ENCODE data around the gene MYL6B. TPM values are rescaled to one million over a fixed set of nuclear protein-coding genes. Genes with fewer than 3 reads are reported as not detected.

Gene MYL6B
- total and polyA plus RNA-seq, 8 donors, result 32.6 to 193 (median 161) TPM

DNA sequence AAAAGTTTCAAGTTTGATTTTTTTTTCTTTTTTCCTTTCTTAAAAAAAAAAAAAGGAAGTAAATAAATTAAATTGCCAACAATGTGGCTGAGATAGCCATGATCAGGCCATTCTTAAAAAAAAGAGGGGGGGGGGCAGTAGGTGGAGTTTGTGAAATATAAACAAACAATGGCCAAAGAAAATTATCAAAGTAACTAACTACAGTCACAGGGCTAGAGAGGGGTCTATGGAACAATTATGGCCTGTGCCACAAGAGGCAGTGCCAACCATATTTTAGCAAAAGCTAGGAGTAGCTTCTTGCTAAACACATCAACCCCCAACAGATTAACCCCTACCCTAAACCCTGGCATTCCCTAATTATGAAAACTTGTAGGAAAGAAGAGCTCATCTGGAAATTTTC, 53.1 kb downstream of the MYL6B start:
- H3K27ac ChIP-seq, result no peak overlapping the region
- H3K4me1 ChIP-seq, result peaks cover 0 to 6% of the 10 kb centered on the region in 2 donors
- no peak for ATAC-seq
- no peaks in the 10 kb centered on the region for H3K27me3 ChIP-seq
- intact Hi-C loops (cut with DNase I), result no loop called here
- no peaks in the 10 kb centered on the region for H3K9me3 ChIP-seq
- TF ChIP-seq, protein P1, sequence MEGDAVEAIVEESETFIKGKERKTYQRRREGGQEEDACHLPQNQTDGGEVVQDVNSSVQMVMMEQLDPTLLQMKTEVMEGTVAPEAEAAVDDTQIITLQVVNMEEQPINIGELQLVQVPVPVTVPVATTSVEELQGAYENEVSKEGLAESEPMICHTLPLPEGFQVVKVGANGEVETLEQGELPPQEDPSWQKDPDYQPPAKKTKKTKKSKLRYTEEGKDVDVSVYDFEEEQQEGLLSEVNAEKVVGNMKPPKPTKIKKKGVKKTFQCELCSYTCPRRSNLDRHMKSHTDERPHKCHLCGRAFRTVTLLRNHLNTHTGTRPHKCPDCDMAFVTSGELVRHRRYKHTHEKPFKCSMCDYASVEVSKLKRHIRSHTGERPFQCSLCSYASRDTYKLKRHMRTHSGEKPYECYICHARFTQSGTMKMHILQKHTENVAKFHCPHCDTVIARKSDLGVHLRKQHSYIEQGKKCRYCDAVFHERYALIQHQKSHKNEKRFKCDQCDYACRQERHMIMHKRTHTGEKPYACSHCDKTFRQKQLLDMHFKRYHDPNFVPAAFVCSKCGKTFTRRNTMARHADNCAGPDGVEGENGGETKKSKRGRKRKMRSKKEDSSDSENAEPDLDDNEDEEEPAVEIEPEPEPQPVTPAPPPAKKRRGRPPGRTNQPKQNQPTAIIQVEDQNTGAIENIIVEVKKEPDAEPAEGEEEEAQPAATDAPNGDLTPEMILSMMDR (IDR thresholded peaks at IDR 0.05), result no peak
- H3K4me3 ChIP-seq, result no peak overlapping the region
- DNase-seq, result no peak
- peaks cover 0 to 65% of the 10 kb centered on the region in 2 donors for H3K36me3 ChIP-seq

DNA sequence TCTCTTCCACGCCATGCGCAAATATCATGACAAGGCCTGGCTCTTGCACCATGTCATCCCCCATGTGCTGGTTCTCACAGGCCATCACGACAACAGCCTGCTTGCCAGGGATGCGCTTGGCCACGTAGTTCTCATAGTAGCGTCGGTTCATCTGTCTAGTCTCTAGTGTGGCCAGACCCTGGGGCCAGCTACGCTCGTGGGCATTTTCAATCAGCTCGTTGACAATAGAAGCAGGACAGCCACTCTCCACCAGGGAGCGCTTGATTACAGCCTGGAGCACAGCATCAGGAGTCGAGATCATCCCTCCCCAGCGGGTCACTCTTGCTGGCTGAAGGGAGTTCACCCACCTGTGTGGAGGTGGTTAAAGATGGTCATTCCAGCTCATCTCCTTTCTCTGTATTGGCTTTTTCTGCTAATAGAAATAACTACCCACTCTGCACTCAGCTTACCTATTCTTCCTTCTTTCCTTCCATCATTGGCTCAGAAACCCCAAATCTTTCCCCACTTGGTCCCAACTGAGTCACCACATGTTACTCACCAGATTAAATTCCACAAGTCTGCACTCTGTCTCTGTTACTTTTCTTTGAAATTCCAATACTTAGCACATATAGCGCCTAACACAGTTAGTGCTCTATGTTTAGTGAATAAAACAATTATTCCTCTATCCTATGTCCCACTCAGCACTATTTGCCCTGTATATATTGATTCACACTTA, 54.2 kb downstream of the MYL6B start:
- H3K27me3 ChIP-seq, result no peaks in the 10 kb centered on the region
- peaks cover 0 to 77% of the 10 kb centered on the region in 2 donors for H3K36me3 ChIP-seq
- intact Hi-C loops (cut with DNase I), result no loop called here
- ATAC-seq (peak; percentile 73), DNase-seq (peak in 1 of 4 donors; percentile 52)
- no peak overlapping the region for H3K4me3 ChIP-seq
- peaks cover 0 to 6% of the 10 kb centered on the region in 2 donors for H3K4me1 ChIP-seq
- TF ChIP-seq, protein P1 (IDR thresholded peaks at IDR 0.05), result peak; percentile 34 to 50
- H3K9me3 ChIP-seq, result no peaks in the 10 kb centered on the region
- H3K27ac ChIP-seq, result peak overlapping the region in 1 of 2 donors; percentile 2

Other genes starting within 250 kb of the MYL6B start
- 10 to 100 TPM; 27.3 to 31.0 TPM for gene PYM1, start 224.7 kb upstream of the MYL6B start, total RNA-seq
- gene PYM1, start 224.7 kb upstream of the MYL6B start, polyA plus RNA-seq (ENCODE audit: insufficient read length in 6 of 6), result 10 to 100 TPM; 31.1 to 36.4 (median 34.1) TPM
- gene DGKA, start 221.4 kb upstream of the MYL6B start, total RNA-seq, result 10 to 100 TPM; 30.6 to 36.7 TPM
- gene DGKA, start 221.4 kb upstream of the MYL6B start, polyA plus RNA-seq (ENCODE audit: insufficient read length in 6 of 6), result 10 to 100 TPM; 34.6 to 47.6 (median 39.1) TPM
- gene PMEL, start 186.5 kb upstream of the MYL6B start, total RNA-seq, result 1 to 10 TPM in 1 of 2 donors, under 1 TPM in 1; 0.99 to 1.8 TPM
- 1 to 10 TPM; 2.2 to 3.8 (median 2.7) TPM for gene PMEL, start 186.5 kb upstream of the MYL6B start, polyA plus RNA-seq (ENCODE audit: insufficient read length in 6 of 6)
- gene CDK2, start 185.8 kb upstream of the MYL6B start, total RNA-seq, result 10 to 100 TPM; 34.1 to 40.3 TPM
- gene CDK2, start 185.8 kb upstream of the MYL6B start, polyA plus RNA-seq (ENCODE audit: insufficient read length in 6 of 6), result 10 to 100 TPM; 74.2 to 89.0 (median 78.8) TPM
- gene RAB5B, start 178.5 kb upstream of the MYL6B start, total RNA-seq, result 100 to 1,000 TPM; 116 to 175 TPM
- 100 to 1,000 TPM; 141 to 156 (median 142) TPM for gene RAB5B, start 178.5 kb upstream of the MYL6B start, polyA plus RNA-seq (ENCODE audit: insufficient read length in 6 of 6)
- gene SUOX, start 155.3 kb upstream of the MYL6B start, total RNA-seq, result 10 to 100 TPM; 26.1 to 26.3 TPM
- gene SUOX, start 155.3 kb upstream of the MYL6B start, polyA plus RNA-seq (ENCODE audit: insufficient read length in 6 of 6), result 10 to 100 TPM; 36.0 to 49.6 (median 42.7) TPM
- gene IKZF4, start 131.5 kb upstream of the MYL6B start, total RNA-seq, result 1 to 10 TPM; 7.5 to 8.5 TPM
- gene IKZF4, start 131.5 kb upstream of the MYL6B start, polyA plus RNA-seq (ENCODE audit: insufficient read length in 6 of 6), result 10 to 100 TPM; 22.2 to 28.3 (median 23.8) TPM
- 10 to 100 TPM; 37.9 to 43.1 TPM for gene RPS26, start 110.7 kb upstream of the MYL6B start, total RNA-seq
- 100 to 1,000 TPM; 106 to 778 (median 131) TPM for gene RPS26, start 110.7 kb upstream of the MYL6B start, polyA plus RNA-seq (ENCODE audit: insufficient read length in 6 of 6)
- gene ERBB3, start 72.4 kb upstream of the MYL6B start, total RNA-seq, result 10 to 100 TPM; 38.6 to 88.8 TPM
- 10 to 100 TPM; 77.8 to 96.1 (median 82.1) TPM for gene ERBB3, start 72.4 kb upstream of the MYL6B start, polyA plus RNA-seq (ENCODE audit: insufficient read length in 6 of 6)
- gene PA2G4, start 48.0 kb upstream of the MYL6B start, total RNA-seq, result 100 to 1,000 TPM in 1 of 2 donors, 10 to 100 TPM in 1; 62.0 to 103 TPM
- gene PA2G4, start 48.0 kb upstream of the MYL6B start, polyA plus RNA-seq (ENCODE audit: insufficient read length in 6 of 6), result 100 to 1,000 TPM; 120 to 151 (median 133) TPM
- gene RPL41, start 36.0 kb upstream of the MYL6B start, total RNA-seq, result 1,000 to 10,000 TPM; 3,023 to 3,157 TPM
- 1,000 to 10,000 TPM; 6,005 to 6,852 (median 6,180) TPM for gene RPL41, start 36.0 kb upstream of the MYL6B start, polyA plus RNA-seq (ENCODE audit: insufficient read length in 6 of 6)
- 1 to 10 TPM; 6.0 to 8.7 TPM for gene ZC3H10, start 34.3 kb upstream of the MYL6B start, total RNA-seq
- 1 to 10 TPM; 4.2 to 6.7 (median 5.5) TPM for gene ZC3H10, start 34.3 kb upstream of the MYL6B start, polyA plus RNA-seq (ENCODE audit: insufficient read length in 6 of 6)
- gene ESYT1, start 24.3 kb upstream of the MYL6B start, total RNA-seq, result 100 to 1,000 TPM; 102 to 116 TPM
- 10 to 100 TPM; 80.9 to 94.5 (median 90.2) TPM for gene ESYT1, start 24.3 kb upstream of the MYL6B start, polyA plus RNA-seq (ENCODE audit: insufficient read length in 6 of 6)
- gene MYL6, start 5.8 kb downstream of the MYL6B start, total RNA-seq, result 1,000 to 10,000 TPM; 1,768 to 1,773 TPM
- gene MYL6, start 5.8 kb downstream of the MYL6B start, polyA plus RNA-seq (ENCODE audit: insufficient read length in 6 of 6), result 1,000 to 10,000 TPM; 1,831 to 2,250 (median 2,105) TPM
- 10 to 100 TPM; 84.3 to 84.9 TPM for gene SMARCC2, start 36.9 kb downstream of the MYL6B start, total RNA-seq
- gene SMARCC2, start 36.9 kb downstream of the MYL6B start, polyA plus RNA-seq (ENCODE audit: insufficient read length in 6 of 6), result 100 to 1,000 TPM; 113 to 139 (median 121) TPM
- 10 to 100 TPM; 50.3 to 51.4 TPM for gene RNF41, start 69.3 kb downstream of the MYL6B start, total RNA-seq
- gene RNF41, start 69.3 kb downstream of the MYL6B start, polyA plus RNA-seq (ENCODE audit: insufficient read length in 6 of 6), result 10 to 100 TPM; 41.5 to 47.1 (median 42.0) TPM
- 10 to 100 TPM; 32.6 to 33.8 TPM for gene NABP2, start 71.8 kb downstream of the MYL6B start, total RNA-seq
- gene NABP2, start 71.8 kb downstream of the MYL6B start, polyA plus RNA-seq (ENCODE audit: insufficient read length in 6 of 6), result 10 to 100 TPM; 21.8 to 28.5 (median 24.7) TPM
- gene SLC39A5, start 77.5 kb downstream of the MYL6B start, total RNA-seq, result under 1 TPM in 1 of 2 donors, not detected in 1; 0.29 TPM
- gene SLC39A5, start 77.5 kb downstream of the MYL6B start, polyA plus RNA-seq (ENCODE audit: insufficient read length in 6 of 6), result 1 to 10 TPM; 2.0 to 6.6 (median 4.0) TPM
- gene ANKRD52, start 105.8 kb downstream of the MYL6B start, total RNA-seq, result 10 to 100 TPM; 33.3 to 39.3 TPM
- 10 to 100 TPM; 24.6 to 40.1 (median 31.7) TPM for gene ANKRD52, start 105.8 kb downstream of the MYL6B start, polyA plus RNA-seq (ENCODE audit: insufficient read length in 6 of 6)
- gene COQ10A, start 114.4 kb downstream of the MYL6B start, total RNA-seq, result 10 to 100 TPM in 1 of 2 donors, 1 to 10 TPM in 1; 9.4 to 10.9 TPM
- gene COQ10A, start 114.4 kb downstream of the MYL6B start, polyA plus RNA-seq (ENCODE audit: insufficient read length in 6 of 6), result 10 to 100 TPM; 13.6 to 19.8 (median 14.8) TPM
- 100 to 1,000 TPM; 193 to 213 TPM for gene CS, start 147.7 kb downstream of the MYL6B start, total RNA-seq
- 100 to 1,000 TPM; 162 to 190 (median 177) TPM for gene CS, start 147.7 kb downstream of the MYL6B start, polyA plus RNA-seq (ENCODE audit: insufficient read length in 6 of 6)
- 100 to 1,000 TPM; 135 to 152 TPM for gene CNPY2, start 163.4 kb downstream of the MYL6B start, total RNA-seq
- gene CNPY2, start 163.4 kb downstream of the MYL6B start, polyA plus RNA-seq (ENCODE audit: insufficient read length in 6 of 6), result 100 to 1,000 TPM; 126 to 168 (median 146) TPM
- gene PAN2, start 181.4 kb downstream of the MYL6B start, total RNA-seq, result 10 to 100 TPM; 49.9 to 58.4 TPM
- gene PAN2, start 181.4 kb downstream of the MYL6B start, polyA plus RNA-seq (ENCODE audit: insufficient read length in 6 of 6), result 100 to 1,000 TPM in 1 of 6 donors, 10 to 100 TPM in 5; 66.7 to 107 (median 82.0) TPM
- 1 to 10 TPM in 1 of 2 donors, under 1 TPM in 1; 0.73 to 1.0 TPM for gene IL23A, start 186.3 kb downstream of the MYL6B start, total RNA-seq
- 1 to 10 TPM in 3 of 6 donors, under 1 TPM in 3; 0.69 to 1.3 (median 1.0) TPM for gene IL23A, start 186.3 kb downstream of the MYL6B start, polyA plus RNA-seq (ENCODE audit: insufficient read length in 6 of 6)
- gene STAT2, start 207.5 kb downstream of the MYL6B start, total RNA-seq, result 100 to 1,000 TPM; 175 to 187 TPM
- 100 to 1,000 TPM; 133 to 194 (median 162) TPM for gene STAT2, start 207.5 kb downstream of the MYL6B start, polyA plus RNA-seq (ENCODE audit: insufficient read length in 6 of 6)
- not detected for gene APOF, start 210.3 kb downstream of the MYL6B start, total RNA-seq
- gene APOF, start 210.3 kb downstream of the MYL6B start, polyA plus RNA-seq (ENCODE audit: insufficient read length in 6 of 6), result under 1 TPM in 3 of 6 donors, not detected in 3; 0.13 to 0.18 (median 0.13) TPM

Measured in left lung (tissue), 10 donors.